CD4-positive, alpha-beta T cell treated with Interleukin-12 subunit alpha and Interleukin-12 subunit beta, for 1 hour (primary cell): Measurements from ENCODE around the gene PCSK5.

ENCODE experiments used
- DNase-seq: peaks from one replicate; pipeline ENCODE4 v3.0.0-alpha.2; 2020

Gene PCSK5

GRCh38 chr9:76405340-76405739, 514.9 kb downstream of the PCSK5 start:
- DNase-seq, result no peak

GRCh38 chr9:76405868-76406267, 515.4 kb downstream of the PCSK5 start:
- DNase-seq, result no peak
